22Rv1 (cell line): ENCODE results near the gene DENND1A.

Experiments used
- CTCF ChIP-seq: fragments of 450-650 bp; IDR thresholded peaks from 2 replicates; pipeline ENCODE4 v1.5.1; 2017; ENCODE audit warnings: mild to moderate bottlenecking
- ZFX ChIP-seq: fragments of 450-650 bp; IDR thresholded peaks from 2 replicates; pipeline ENCODE4 v1.6.1; 2017; ENCODE audit warnings: antibody characterized with exemption, borderline replicate concordance

- no peak for TF ChIP-seq CTCF
- TF ChIP-seq ZFX, result no peak
Observed at GRCh38 chr9:123686131-123686828, 243.6 kb downstream of the DENND1A start.
